Measurements from ENCODE around the gene CYP27C1. TPM values are rescaled to one million over a fixed set of nuclear protein-coding genes. Genes with fewer than 3 reads are reported as not detected.

The CYP27C1 gene
- total RNA-seq, 1 experiment from 2014 or later: 3.0 TPM

DNA sequence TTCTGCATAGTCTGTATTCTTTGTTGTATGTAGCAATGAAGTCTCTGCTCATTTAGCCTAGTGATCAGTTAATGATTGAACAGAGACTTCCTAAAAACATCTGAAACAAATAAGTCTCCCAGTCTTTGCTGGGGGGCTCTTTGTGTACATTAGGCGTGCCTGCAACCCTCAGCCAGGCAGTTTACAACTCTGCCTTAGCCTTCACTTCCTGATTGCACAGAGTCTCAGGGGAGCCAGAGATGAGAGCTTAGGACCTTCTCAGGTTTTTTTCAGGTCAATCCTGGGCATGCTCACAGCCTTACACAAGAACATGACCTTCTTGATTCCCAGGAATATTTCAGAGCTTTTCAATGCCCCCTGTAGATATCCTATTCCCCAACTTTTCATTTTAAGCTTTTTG, 69.1 kb downstream of the CYP27C1 start:
- DNase-seq (ENCODE audit: low spot score): no peak

DNA sequence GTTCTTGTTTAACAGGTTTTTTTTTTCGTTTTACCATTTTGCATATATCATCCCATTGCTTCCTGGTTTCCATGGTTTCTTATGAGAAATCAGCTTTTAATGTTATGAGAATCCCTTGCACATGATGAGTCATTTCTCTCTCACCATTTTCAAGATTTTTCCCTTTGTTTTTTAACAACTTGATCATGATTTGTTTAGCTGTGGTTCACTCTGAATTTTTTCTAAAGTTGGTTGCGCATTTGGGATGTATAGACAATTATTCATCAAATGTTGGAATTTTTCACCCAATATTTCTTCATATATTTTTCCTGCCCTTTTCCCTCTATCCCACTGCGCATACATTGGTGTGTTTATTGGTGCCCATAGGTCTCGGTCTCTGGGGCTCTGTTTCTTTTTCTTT, 70.7 kb downstream of the CYP27C1 start:
- DNase-seq (ENCODE audit: low spot score): peak; percentile 92

DNA sequence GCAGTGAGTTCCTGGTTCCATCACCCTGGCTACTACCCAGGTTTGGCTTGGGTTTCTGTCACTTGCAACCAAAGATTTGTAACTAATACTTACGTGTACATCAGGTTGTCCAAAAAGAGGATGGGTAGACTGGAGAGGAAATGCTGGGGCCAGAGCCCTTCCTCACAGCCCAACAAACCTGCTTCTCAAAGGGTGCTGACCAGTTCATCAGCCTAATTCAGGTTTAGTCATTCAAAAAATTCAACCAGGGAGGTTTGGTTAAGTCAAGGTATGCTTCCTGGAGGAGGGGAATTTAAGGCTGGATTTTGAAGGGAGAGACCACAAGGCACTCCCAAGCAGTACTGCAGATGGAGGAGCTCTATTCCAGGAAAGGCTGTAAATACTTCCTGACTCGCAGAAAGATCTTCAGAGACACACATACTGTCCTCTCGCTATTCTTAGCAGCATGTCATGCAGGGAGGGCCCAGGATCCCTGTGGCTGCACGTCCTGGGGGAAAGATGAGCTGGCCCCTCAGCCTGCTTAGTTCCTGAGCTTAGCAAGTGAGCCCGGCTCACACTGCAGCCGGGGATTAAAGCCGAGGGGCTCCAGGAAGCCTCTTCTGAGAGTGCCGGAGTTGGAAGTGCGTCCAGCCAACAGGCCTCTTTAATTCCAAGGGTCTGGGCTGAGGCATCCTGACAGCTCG, 73.1 kb downstream of the CYP27C1 start:
- DNase-seq (ENCODE audit: low spot score): no peak

DNA sequence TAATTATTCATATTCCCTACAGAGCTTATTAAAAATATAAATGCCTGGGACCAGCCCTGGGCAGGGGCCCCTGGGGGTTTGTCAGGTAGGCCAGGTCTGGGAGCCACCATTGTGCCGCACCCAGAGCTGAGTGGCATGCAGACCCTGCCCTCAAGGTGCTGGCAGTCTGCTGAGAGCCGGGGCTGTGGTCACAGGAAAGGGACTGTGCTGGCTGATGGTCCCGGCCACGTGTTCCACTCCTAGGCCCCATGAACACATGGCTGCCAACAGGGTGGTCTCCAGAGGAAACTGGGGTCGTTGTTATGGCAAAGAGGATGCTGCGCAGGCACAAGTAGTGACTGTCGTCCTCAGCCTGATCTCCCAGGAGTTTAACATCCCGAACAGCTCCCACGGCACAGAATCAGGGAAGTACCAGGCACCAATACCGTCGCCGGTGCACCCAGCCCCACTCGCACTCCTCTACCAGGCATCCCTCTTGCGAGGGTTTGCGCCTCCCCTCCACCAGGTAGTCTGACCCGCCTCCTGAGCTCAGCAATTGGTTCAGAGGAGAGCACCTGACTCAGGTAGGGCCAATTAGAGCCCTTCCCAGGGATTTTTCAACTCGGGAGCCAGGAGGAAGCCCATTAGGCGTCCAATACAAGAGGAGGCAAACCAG, 73.9 kb downstream of the CYP27C1 start:
- DNase-seq (ENCODE audit: low spot score): no peak

DNA sequence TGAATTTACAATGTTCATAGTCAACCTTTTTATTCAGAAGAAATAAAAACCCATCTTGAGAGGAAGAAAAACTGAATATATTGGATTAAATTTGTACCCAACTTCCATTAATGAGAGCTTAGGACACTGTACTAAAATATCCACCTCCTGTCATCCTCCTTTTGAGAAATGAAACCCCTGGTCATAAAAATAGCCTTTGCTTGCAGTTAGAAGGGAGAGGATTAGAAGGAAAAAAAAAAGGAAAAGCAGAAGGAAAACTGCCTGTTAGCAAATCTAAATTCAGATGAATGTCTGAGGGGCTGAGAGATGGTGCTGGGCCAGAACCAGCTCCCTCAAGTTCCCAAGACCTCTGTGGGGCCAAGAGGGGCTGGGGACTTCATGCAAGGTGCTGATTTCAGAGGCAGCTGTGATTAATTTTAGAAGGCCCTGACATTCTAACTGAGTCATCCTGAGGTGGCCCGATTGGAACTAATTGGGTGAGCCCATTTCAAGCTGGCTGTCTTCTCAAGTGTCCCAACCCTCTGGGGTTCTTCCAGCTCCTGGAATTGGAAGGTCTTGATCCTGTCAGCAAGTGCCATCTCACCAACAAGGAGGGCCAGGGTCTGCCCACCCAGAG, 74.7 kb downstream of the CYP27C1 start:
- peak; percentile 66 for DNase-seq (ENCODE audit: low spot score)

DNA sequence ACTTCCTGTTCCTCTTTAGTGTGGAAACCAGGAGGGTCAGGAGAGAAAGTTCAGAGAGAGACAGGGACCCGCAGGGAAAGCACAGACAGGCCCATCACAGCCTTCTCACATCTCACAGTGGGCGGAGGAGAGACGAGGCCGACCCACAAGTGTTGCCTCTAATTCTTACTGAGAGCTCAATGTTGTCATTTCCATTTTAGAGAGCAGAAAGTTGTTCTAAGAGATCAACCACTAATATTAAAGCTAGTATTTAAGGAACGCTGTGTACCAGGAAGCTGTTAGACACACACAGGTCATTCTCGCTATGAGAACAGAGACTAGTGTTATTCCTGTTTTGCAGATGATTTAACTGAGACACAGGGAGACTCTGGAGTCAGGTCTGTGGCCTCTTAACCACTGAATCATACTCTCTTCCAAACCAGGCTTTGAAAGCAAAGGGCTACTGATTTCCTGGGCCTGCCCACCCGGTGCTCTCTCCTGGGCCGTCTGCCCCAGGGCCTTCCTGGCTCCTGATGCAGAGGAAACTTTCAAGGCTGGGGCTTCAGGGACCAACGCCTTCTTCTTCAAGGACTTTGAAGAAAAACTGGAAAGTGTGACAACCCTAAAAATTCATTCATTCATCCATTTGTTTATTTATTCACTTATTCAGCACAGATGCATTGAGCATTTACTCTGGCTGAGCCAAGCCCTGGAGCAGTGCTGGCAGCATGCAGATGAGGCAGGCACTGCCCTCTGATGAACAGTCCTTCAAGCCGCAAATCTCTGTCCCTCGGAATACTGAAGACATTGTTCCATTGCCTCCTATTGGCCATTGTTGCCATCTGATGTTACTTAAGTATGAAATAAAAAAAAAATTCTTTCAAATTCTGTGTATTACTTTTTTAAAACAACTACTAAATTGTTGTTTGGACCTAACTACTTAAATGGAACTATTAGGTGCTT, 76.0 kb downstream of the CYP27C1 start:
- peak; percentile 52 for DNase-seq (ENCODE audit: low spot score)

DNA sequence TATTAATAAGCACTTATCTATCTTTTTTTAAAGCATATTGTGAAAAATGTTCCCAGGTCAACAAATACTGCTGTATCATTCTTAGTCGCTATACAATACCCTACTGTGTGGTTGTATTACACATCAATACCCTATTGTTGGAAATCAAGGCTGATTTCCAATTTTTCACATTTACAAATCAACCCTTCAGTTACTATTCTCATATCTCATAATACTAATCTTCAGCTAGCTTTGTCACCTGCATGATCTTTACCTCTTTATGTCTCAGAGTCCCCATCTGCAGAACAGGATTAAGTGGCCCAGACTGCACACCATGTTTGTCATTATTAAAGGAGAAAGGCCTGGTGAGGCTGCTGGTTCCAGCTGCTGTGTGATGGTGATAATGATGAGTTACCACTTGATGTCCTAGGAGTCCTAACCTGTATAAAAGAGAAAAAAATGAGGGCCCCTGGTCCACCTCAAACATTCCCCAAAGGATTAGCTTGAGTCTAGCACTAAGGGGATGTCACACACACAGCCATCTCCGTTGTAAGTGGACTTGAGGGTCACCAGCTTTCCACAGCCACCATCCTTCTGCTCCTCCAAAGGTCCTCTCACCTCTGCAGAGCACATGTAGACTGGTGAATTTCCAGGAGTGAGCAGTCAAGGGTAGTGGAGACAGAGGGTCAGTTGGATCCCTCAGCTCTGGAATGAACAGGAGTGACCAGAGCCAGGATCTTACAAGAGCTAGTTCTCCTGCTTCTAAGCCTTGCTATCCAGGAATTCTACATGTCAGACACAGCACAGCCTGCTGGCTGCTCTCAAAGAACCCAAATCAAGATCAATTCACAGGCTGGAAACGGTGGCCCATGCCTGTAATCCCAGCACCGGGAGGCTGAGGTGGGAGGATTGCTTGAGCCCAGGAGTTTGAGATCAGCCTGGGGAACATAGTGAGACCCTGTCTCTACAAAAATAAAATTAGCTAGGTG, 77.2 kb downstream of the CYP27C1 start:
- DNase-seq (ENCODE audit: low spot score): no peak

DNA sequence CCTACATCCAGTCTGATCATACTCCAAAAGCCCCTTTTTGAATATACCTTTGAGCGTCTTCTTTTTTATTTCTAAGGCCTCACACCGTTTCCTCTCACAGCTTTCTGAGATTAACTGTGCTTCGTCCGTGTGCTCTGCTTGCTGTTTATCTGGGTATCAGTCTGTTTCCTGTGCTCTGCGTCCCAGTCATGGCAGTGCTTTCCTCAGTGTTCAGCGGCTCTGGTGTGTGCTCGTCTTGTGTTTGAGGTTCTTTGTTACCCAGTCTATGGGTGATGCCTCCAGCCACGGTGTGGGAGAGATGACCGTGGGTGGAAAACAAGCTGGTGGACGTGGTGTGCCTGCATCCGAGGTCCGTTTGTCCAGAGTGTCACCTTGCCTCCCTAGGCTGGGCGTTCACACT, 79.6 kb downstream of the CYP27C1 start:
- no peak for DNase-seq (ENCODE audit: low spot score)

DNA sequence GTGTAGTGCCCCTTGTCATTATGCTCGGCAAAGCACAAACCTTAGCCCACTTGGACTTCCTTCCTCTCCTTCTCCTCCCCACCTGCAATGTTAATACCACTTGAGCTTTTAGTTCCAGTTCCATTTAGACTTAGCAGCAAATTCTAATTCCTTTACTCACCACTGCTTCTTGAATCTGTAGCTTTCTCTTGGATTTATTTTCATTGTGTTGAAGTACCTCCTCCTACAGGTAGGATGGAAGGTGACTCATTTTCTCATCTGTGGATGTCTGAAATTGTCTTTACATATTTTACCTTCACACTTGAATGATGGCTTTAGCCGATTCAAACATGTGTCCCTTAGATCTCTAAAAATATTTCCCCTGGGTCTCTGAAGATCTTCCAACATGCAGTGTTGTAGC, 80.3 kb downstream of the CYP27C1 start:
- no peak for DNase-seq (ENCODE audit: low spot score)

DNA sequence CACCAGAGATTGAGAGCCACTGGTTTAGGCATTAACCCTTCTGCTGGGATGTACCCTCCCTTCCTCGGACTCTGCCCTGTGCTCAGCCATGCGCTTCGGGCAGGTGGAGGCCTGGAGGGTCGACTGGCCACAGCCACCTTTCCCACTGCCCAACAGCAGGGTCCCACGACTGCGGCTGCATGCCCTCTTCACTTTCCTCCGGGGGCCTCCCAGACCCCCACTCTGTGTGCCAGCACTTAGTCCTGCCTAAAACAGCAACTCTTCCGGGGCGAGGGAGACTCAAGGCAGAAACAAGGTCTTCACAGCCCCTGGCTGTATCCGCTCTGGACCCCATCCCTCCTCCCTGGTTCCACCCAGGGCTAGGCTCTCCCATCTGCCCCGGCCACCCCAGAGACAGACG, 81.8 kb downstream of the CYP27C1 start:
- no peak for DNase-seq (ENCODE audit: low spot score)

DNA sequence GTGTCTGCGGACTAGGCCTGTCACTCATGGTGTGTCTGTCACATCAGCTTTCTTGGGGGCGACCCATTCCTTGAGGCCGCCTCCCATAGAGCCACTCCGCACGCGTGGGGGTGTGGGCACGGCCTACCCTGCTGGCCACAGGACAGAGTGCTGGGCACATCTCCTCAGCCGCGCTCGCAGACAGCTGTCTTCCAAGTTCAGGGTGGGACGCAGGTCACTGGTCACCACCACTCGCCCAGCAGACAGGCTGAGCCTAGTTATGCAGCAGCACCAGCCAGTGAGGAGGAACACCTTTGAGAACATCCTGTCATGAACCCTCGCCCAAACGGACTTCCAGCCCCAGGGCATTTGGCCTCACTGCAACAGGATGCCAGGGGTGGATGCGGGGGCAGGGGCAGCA, 82.4 kb downstream of the CYP27C1 start:
- no peak for DNase-seq (ENCODE audit: low spot score)

DNA sequence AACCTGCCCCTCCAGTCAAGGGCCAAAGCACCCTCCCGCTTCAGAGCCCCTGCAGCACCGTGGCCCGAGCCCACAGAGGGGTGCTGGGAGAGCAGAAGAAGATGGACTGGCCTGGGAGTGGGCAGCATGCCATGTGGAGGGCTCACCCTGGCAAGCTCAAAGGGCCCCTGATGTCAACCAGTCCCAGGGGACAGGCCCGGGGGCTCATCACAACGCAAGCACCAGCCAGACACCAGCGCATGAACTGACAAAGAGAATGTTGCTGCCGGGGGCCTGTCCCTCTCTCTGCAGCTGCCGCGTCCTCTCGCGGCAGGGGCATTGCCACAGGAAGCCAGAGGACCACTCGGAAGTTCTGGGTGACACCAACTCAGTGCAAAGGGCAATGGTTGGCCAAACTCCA, 82.9 kb downstream of the CYP27C1 start:
- DNase-seq (ENCODE audit: low spot score): no peak

DNA sequence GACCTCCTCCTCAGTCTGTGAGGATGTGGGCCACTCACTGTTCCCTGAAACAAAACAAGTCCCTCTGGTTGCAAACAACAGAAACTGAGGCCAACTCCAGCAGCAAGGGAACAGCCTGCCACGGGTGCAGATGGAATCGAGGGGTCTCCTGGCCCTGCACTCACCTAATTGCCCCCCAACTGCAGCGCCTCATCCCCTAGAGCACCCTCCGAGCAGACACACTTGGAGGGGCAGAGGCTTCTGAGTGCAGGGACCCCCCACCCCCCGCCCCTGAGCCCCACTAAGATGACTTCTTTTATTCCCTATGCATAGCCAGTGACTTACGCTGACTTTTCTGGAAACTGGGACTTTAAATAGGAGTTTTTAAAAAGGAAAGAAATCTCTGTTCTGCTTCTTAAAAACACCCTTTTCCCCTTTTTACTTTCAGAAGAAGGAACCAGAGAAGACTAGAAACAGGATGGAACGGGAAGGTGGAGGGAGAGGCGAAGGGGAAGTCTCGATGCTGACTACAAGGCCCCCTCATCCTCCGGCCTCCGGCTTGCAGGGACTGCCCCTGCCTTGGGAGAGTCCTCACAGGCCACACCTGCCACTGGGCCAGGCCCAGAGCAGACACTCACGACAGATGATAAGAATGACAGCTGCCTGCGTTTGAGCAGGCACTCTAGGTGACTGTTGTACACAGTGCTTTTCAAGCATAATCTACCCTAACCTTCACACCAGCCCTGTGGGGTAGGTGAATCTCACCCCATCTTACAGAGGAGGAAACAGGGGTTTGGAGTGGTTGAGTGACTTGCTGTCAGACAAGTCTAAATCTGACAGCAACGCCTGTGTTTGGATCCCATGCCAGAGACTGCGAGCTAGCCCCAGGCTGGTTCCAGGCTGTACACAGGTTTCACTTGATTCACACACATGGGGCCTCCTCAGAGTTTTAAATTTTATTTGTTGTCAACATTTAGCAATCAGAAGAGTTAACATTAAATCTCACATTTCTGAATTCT, 85.0 kb downstream of the CYP27C1 start:
- no peak for DNase-seq (ENCODE audit: low spot score)

DNA sequence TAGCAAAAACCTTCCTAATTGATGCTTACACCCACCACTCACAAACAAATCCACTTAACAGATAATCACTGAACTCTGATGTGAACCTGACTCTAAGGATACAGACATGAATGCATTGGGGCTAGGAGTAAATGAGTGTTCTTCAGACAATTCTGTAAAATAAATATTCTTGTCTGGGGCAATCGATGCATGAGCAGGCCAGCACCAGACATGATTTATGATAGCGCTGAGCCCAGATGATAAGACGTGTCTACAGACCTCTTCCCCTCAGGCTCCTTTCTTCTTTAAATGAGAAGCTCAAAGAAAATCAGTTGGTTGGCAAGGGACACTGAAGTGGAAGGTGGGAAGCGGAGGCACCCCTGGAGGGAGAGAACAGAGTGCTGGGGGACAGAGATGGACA, 85.9 kb downstream of the CYP27C1 start:
- no peak for DNase-seq (ENCODE audit: low spot score)

Other genes starting within 250 kb of the CYP27C1 start
- 114 and 117 TPM in 2 replicates for gene BIN1, start 113.1 kb downstream of the CYP27C1 start, total RNA-seq (2014; rRNA removed; shearing (Covaris generic))
- gene ERCC3, start 73.8 kb upstream of the CYP27C1 start, total RNA-seq (2014; rRNA removed; shearing (Covaris generic)): 42.1 and 45.5 TPM in 2 replicates
- gene MAP3K2, start 167.7 kb upstream of the CYP27C1 start, total RNA-seq (2014; rRNA removed; shearing (Covaris generic)): 43.3 and 47.5 TPM in 2 replicates
- 2.7 and 2.8 TPM in 2 replicates for gene PROC, start 198.1 kb upstream of the CYP27C1 start, total RNA-seq (2014; rRNA removed; shearing (Covaris generic))

All from A172 (cell line).